Upper lobe of right lung (tissue), 1 donor: ENCODE measurements around the gene EIF4H. TPM values are rescaled to one million over a fixed set of nuclear protein-coding genes. Genes with fewer than 3 reads are reported as not detected.

Experiments
- ATAC-seq: fragments of 200-7000 bp; cut with Tn5 transposase; one replicate; pipeline ENCODE4 v1.9.1; 2020; ENCODE audit warnings: mild to moderate bottlenecking, moderate library complexity
- DNase-seq: peaks from one replicate; pipeline ENCODE4 v3.0.0-alpha.2; 2020
- H3K27ac ChIP-seq: fragments of 200-600 bp; one replicate; pipeline ENCODE4 v1.8.0; 2022
- H3K27me3 ChIP-seq: fragments of 200-600 bp; one replicate; pipeline ENCODE4 v1.8.0; 2022; ENCODE audit warnings: mild to moderate bottlenecking
- H3K36me3 ChIP-seq: fragments of 200-600 bp; one replicate; pipeline ENCODE4 v1.8.0; 2022
- H3K4me1 ChIP-seq: fragments of 200-600 bp; one replicate; pipeline ENCODE4 v1.8.0; 2022
- H3K4me3 ChIP-seq: fragments of 200-600 bp; one replicate; pipeline ENCODE4 v1.8.0; 2022; ENCODE audit warnings: mild to moderate bottlenecking
- H3K9me3 ChIP-seq: fragments of 200-600 bp; one replicate; pipeline ENCODE4 v1.8.0; 2022
- CTCF ChIP-seq: fragments of 200-600 bp; IDR thresholded peaks from one replicate; pipeline ENCODE4 v1.8.0; 2022; ENCODE audit warnings: antibody characterized with exemption
- intact Hi-C: fragments of 100-400 bp; cut with DNase I; formaldehyde crosslinking; loops from one replicate; pipeline ENCODE4 v1.11.0; 2022
- total RNA-seq: library from RNA; stranded (reverse); fragmentation: NEBNext Ultra II Directional; extraction: Animal tissue kit (Norgen Biotek cat#: 25700); gene quantifications from one replicate; pipeline ENCODE4 v1.2.1, GENCODE V29; 2021
- donor health status: DM: no; HTN: yes; CAD: no; lungs with severe emphysema.

Gene EIF4H
- total RNA-seq, 1 donor from 2014 or later, result 218 TPM

GRCh38 chr7:74182453-74183090, 8.4 kb downstream of the EIF4H start:
- DNase-seq, result no peak
- Histone ChIP-seq H3K36me3 (peaks cover 27% of the 10 kb centered on the region), H3K4me1 (peaks cover 92% of the 10 kb centered on the region), H3K9me3 (no peaks in the 10 kb centered on the region), H3K4me3 (no peak overlapping the region), H3K27ac (no peak overlapping the region), H3K27me3 (no peaks in the 10 kb centered on the region)
- no peak for TF ChIP-seq CTCF
- intact Hi-C loops, result loop anchor here (10.0 kb wide), 1 partner anchor 328 kb away; no protein-coding TSS in a partner anchor
- ATAC-seq, result peak; percentile 44

- intact Hi-C loops, result loop anchor here (10.0 kb wide), 1 partner anchor 328 kb away; no protein-coding TSS in a partner anchor
- no peak overlapping the region for H3K4me3 ChIP-seq
- DNase-seq, result no peak
- H3K4me1 ChIP-seq, result peaks cover 92% of the 10 kb centered on the region
- no peaks in the 10 kb centered on the region for H3K9me3 ChIP-seq
- H3K27ac ChIP-seq, result no peak overlapping the region
- TF ChIP-seq CTCF, result no peak
- H3K36me3 ChIP-seq, result peaks cover 30% of the 10 kb centered on the region
- H3K27me3 ChIP-seq, result no peaks in the 10 kb centered on the region
- ATAC-seq, result no peak
Measured at GRCh38 chr7:74183142-74183541, 9.0 kb downstream of the EIF4H start.

- H3K9me3 ChIP-seq, result no peaks in the 10 kb centered on the region
- peak; percentile 6 for TF ChIP-seq CTCF
- intact Hi-C loops, result loop anchor here (10.0 kb wide), 1 partner anchor 329 kb away; no protein-coding TSS in a partner anchor
- peaks cover 31% of the 10 kb centered on the region for H3K36me3 ChIP-seq
- H3K4me1 ChIP-seq, result peaks cover 92% of the 10 kb centered on the region
- H3K27ac ChIP-seq, result no peak overlapping the region
- H3K4me3 ChIP-seq, result no peak overlapping the region
- ATAC-seq, result peak; percentile 12
- H3K27me3 ChIP-seq, result no peaks in the 10 kb centered on the region
- DNase-seq, result no peak
Measured at GRCh38 chr7:74183653-74184450, 9.7 kb downstream of the EIF4H start.

- DNase-seq (no peak), ATAC-seq (no peak)
- peaks cover 34% of the 10 kb centered on the region for H3K36me3 ChIP-seq
- TF ChIP-seq CTCF, result no peak
- H3K4me1 ChIP-seq, result peaks cover 86% of the 10 kb centered on the region
- no peaks in the 10 kb centered on the region for H3K9me3 ChIP-seq
- no peaks in the 10 kb centered on the region for H3K27me3 ChIP-seq
- no peak overlapping the region for H3K27ac ChIP-seq
- intact Hi-C loops, result loop anchor here (10.0 kb wide), 1 partner anchor 330 kb away; no protein-coding TSS in a partner anchor
- no peak overlapping the region for H3K4me3 ChIP-seq
Measured at GRCh38 chr7:74185016-74185415, 10.9 kb downstream of the EIF4H start.

GRCh38 chr7:74185636-74186035, 11.5 kb downstream of the EIF4H start:
- no peak overlapping the region for H3K4me3 ChIP-seq
- DNase-seq (no peak), ATAC-seq (no peak)
- no peak for TF ChIP-seq CTCF
- intact Hi-C loops, result loop anchor here (10.0 kb wide), 1 partner anchor 331 kb away; no protein-coding TSS in a partner anchor
- no peaks in the 10 kb centered on the region for H3K27me3 ChIP-seq
- peaks cover 40% of the 10 kb centered on the region for H3K36me3 ChIP-seq
- no peaks in the 10 kb centered on the region for H3K9me3 ChIP-seq
- H3K4me1 ChIP-seq, result peaks cover 80% of the 10 kb centered on the region
- no peak overlapping the region for H3K27ac ChIP-seq
